NCI-H2227 (cell line): Measurements from ENCODE around the gene IDH3G.

ENCODE experiments used
- DNase-seq: peaks from one replicate; lab custom pipeline; 2025; ENCODE audit not compliant: unreplicated experiment; lab: John Stamatoyannopoulos, UW

IDH3G gene

GRCh38 chrX:153816831-153817690, 22.9 kb upstream of the IDH3G start:
- no peak for DNase-seq

DNA sequence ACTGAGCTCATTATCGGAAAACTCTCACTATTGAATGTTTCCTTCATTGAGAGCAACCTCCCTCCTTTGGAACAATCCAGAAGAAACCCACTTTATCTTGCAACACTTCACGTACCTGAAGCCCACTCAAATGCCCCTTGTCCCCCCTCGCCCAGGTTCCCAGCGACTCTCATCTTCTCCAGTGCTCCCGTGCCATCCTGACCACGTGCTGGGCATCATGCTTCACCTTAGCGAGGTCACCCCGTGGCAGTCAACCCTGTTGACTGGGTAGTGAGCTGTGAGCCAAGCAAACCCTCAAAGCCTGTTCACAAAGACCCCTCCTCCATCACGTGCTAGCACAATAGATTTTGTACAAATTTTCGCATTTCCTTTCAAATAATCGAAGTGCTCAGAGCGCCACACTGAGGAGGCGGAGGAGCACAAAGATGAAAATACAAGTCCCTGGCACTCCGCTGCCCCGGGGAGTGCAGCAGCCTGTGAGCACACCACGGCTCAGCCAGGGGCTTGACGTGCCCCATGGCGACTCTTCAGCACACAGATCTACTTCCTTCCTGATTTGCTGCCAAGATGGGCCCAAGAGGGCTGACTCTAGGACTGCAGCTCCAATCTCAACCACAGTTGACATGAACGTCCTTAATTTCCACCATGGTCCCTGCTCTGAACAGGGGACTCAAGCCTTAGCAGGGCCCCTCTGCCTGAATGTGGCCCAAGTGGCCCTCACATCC, 20.6 kb upstream of the IDH3G start:
- no peak for DNase-seq

DNA sequence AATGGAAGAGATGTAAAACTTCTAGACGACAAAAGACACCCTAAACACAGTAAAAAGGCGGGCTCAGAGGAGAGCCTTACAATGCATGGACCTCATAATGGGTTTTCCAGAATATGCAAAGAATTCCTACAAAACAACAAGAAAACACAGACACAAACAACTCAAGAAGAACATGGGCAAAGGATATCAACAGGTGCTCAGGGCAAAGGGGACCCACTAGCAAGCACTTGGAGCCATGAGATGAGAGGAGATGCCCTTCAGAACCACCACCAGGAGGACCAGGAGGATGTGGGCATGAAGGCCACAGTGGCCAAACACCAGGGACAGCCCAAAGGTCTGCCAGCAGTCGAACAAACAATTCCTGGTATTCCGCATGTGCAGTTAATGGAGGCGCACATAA, 19.0 kb upstream of the IDH3G start:
- no peak for DNase-seq

DNA sequence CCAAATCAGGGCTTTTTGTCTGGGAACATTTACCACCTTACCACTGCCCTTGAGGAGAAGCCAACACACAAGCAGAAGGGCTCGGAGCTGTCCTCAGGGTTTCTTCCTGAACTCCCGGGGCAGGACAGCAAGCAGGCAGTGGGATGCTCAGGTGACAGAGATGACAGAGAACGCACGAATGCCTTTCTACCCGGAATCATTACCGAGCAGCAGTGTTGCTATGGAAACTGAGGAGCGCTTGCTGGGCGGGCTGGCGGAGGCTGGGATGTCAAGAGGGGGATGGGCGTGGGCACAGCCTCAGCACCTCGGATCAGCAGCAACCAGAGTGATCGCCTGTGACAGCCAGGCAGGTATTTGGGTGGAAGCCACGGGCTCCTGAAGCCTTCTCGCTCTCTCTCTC, 18.0 kb upstream of the IDH3G start:
- peak; percentile 82 for DNase-seq

- DNase-seq: no peak
Measured at GRCh38 chrX:153807976-153808375, 13.8 kb upstream of the IDH3G start.

DNA sequence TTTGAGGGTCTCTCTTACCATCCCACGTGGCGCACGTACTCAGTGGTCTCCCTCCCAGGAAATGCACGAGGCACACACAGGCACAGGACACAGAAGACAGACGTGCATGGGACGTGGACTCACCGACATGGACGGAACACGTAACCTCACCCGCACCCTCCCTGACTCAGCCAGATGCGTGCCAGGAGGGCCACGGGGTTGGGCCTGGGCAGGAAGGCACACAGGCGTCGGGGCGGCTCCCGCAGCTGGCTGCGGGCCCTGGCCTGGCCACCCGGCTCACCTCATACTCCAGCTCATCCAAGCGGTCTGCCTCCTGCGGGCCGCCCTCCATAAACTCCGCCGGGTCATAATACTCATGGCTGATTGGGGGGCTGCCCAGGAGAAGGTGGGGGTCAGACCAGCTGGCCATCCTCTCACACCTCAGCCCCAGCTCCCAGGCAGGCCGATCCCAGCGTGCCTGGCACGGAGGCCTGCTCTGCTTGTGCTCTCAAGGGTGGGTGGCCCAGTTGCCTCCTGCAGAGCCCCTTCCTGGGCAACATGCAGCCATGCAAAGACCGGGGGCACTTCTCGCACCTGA, 12.9 kb upstream of the IDH3G start:
- no peak for DNase-seq

DNA sequence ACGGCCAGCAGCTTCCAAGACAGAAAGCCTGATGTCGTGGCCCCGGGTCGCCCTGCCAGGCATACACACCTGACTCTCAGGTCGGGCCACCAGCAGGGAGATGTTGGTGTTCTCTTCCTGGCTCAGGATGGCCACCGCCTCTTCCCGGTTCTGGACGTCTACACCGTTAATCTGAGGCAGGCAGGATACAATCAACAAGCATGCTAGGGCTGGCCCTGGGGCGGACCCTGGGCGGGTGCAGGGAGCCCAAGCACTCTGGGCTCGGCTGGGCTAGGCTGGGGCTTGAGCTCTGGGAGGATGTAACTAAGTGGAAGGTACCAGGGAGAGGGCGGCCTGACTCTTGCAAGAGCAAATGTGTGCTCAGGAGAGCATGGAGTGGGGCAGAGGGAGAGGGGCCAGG, 11.3 kb upstream of the IDH3G start:
- DNase-seq: no peak

DNA sequence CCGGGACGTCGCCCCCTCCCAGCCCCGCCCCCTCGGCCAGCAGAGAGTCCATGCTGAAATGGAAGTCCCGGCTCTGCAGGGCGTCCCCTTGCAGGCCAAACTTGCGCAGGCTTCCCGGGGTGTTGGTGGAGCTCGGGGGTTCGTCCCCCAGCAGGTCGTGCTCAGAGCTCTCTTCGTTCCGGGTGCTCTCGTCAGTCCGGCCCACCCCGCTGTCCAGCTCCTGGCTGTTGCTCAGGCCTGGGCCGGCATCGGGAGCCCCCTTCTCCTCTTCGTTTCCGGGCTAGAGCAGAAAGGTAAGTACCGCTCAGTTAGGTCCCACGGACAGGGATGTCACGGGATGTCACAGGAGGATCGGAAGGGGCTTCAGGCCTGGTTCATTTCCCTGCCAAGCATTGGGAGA, 10.4 kb upstream of the IDH3G start:
- DNase-seq: no peak

DNA sequence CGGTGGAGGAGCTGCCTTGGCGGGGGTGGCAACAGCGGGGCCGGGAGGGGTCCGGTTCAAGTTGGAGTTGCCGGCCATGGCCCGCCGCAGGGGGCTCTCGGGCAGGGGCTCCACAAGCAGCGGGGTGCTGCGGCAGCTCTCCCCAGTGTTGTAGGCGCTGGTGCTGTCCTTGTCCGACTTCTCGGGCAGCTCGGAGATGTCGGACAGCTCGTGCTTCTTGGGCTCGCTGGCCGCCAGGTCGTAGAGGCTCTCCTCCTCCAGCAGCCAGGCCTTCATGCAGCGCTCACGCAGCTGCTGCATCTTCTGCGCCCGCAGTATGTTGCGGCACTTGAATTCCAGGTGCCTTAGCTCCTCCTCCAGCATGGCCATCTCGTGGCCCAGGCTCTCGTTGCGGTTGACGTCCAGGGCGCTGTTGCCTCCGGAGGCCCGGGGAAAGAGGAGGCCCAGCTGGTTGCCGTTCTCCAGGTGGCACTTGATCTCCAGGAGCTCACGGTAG, 10.0 kb upstream of the IDH3G start:
- no peak for DNase-seq

GRCh38 chrX:153803211-153804099, 9.3 kb upstream of the IDH3G start:
- no peak for DNase-seq

DNA sequence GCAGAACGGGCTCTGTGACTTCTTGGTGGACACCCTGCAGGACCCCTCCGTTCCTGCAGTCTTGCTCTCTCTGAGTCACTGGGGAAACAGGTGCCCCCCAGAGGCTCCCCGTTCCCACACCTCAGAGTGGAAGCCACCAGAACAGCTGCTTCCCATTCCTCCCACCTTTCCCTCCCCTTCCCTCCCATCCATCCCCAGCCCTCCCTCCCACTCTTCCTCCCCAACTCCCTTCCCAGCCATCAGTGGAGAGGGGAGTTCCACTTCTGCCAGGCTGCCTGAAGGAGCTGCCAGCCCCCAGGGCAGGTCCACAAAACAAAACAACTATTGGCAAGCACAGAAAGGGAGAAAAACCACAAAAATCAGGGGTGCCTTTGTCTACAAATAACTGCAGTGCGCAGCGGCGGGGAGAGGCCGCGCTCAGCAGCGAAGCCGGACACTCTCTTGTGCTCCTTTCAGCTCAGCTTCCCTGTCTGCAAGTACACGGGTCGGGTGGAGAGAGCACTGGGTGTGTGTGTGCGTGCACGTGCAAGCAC, 8.4 kb upstream of the IDH3G start:
- DNase-seq: no peak

DNA sequence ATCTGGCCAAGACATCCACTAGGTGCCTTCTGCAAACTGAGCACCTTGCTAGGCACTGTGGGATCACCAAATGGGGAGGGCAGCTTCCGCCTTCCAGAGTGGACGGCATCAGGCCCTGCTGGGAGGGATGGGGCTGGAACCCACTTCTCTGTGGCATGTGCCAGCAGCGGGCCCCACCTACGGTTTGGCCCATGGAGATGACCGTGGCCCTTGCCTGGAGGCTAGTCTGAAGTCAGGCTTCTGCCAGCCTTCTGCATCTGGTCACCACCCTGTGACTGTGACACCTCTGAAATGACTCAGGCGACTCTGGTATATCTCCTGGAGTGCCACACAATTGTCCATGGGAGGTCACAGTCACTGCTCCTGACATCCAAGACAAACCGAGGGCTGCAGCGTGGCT, 7.5 kb upstream of the IDH3G start:
- DNase-seq: no peak

DNA sequence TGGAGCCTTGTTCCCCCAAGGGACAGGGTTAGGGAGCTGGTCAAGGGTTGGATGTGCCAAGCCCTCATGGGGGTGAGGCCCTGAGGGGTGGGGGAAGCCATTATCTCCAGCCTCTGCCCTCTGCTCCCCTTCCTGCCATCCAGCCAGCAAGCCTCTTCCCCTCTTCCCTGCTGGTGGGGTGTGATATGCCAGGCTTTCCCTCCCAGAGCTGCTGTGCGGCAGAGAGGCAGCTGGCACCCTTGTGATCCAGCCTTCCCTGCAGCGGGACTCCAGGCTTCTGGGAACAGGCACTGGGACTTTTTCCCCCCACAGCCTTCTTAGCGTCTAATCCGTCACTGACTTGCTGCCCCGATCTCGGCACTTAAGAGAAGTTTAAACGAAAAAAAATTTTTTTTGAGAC, 6.6 kb upstream of the IDH3G start:
- DNase-seq: no peak

GRCh38 chrX:153800177-153800722, 6.1 kb upstream of the IDH3G start:
- DNase-seq: no peak

DNA sequence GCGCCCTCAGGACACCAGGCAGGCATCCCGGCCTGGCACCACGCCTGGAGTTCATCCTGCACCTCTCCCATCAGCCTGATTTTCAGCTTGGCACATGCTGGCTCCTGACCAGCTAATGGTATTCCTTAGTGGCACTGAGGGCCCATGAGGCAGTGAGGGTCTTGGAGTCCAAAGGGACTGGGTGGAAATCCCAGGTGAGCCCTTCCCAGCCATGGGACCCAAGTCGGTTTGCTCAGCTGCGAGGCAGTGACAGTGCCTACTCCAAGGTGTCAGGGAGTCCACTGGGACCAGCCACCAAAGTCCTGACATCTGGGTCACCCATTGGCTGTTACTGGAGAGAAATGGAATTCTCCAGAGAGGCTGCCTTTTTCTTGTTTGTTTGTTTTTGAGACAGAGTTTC, 5.2 kb upstream of the IDH3G start:
- DNase-seq: no peak

DNA sequence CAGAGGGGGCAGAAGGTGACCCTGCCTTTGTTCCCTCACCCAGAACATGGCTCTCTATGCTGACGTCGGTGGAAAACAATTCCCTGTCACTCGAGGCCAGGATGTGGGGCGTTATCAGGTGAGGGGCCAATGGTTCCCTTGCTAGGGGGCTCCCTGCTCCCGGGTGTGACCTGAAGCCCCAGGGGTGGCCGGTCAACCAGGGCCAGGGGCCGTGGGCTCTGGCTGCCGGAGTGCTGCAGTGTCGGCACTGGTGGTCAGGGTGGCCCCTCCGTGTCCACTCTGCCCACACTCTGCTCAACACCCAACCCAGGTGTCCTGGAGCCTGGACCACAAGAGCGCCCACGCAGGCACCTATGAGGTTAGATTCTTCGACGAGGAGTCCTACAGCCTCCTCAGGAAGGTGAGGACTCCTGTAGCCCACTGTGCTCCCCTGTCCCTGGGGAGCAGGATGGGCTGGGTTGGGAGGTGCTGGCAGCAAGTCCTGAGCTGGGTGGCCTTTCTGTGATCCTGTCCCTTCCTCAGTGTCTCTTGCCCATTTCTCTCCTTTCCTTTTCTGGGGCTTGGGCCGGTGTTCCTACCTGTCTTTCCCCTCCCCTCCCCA, 3.3 kb upstream of the IDH3G start:
- DNase-seq: no peak

DNA sequence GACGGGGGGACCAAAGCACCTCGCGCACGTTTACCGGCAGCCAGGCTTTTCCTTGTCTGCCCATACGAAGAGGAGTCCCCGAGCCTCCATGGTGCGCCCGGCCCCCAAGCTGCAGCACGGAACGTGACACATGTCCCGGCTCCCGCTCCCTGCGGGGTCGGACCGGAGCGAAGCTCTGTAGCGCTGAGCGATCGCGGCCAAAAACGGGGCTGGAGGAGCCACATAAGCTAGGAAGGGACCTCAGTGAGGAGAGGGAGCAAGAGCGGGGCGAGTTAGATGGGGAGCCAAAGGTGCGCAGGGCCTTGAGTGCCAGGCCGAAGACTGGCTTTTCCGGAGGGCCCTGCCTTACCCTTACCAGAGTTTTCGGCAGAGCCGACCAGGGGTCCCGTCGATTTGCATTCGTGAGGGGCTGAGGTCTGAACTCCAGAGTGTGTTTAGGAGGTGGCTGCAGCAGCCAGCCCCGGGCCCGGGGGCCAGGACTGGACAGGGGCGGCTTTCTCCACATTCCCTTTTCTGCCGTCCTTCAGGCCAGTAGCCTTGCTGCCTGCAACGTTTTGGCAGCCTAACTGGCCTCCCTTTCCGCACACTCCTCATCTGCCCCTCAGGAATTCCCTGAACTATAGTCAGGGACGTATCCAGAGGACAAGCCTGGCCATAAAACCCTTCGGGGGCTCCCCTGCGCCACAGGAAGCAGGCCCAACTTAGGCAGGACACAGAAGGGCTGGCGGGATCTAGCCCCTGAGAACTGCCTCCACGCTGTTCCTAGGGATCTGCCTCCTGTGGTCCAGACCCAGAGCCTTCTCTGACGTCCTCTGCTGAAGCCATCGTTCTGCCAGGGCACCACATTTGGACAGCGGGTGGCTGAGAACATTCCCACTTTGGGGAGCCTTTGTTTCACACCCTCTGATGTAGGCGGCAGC, 982 bp upstream of the IDH3G start:
- no peak for DNase-seq

- DNase-seq: no peak
Measured at GRCh38 chrX:153793291-153793690, 884 bp downstream of the IDH3G start.

GRCh38 chrX:153792368-153792767, 1.8 kb downstream of the IDH3G start:
- DNase-seq: no peak
